ENCODE data around the gene NPAS4. TPM values are rescaled to one million over a fixed set of nuclear protein-coding genes. Genes with fewer than 3 reads are reported as not detected.

NPAS4 gene
- total RNA-seq, 2 experiments from 2014 or later, result 0.12 TPM; not detected in 1

GRCh38 chr11:66465373-66466224 lies 44.8 kb downstream of the NPAS4 start:
- Mint-ChIP-seq H3K36me3 (peaks cover 1% of the 10 kb centered on the region), H3K9me3 (ENCODE audit: low read depth) (no peaks in the 10 kb centered on the region), H3K27me3 (no peaks in the 10 kb centered on the region), H3K27ac (peak overlapping the region; percentile 74), H3K4me1 (peaks cover 27% of the 10 kb centered on the region), H3K4me3 (peak overlapping the region; percentile 80)
- ATAC-seq, result no peak
- CTCF ChIA-PET, result interaction anchor here (1.0 to 5.2 kb wide), 5 partner anchors 14 to 215 kb away, joined by 3 to 43 read pairs (median 3); partner anchors contain the start of genes DPP3 and MRPL11
- DNase-seq, result no peak

DNA sequence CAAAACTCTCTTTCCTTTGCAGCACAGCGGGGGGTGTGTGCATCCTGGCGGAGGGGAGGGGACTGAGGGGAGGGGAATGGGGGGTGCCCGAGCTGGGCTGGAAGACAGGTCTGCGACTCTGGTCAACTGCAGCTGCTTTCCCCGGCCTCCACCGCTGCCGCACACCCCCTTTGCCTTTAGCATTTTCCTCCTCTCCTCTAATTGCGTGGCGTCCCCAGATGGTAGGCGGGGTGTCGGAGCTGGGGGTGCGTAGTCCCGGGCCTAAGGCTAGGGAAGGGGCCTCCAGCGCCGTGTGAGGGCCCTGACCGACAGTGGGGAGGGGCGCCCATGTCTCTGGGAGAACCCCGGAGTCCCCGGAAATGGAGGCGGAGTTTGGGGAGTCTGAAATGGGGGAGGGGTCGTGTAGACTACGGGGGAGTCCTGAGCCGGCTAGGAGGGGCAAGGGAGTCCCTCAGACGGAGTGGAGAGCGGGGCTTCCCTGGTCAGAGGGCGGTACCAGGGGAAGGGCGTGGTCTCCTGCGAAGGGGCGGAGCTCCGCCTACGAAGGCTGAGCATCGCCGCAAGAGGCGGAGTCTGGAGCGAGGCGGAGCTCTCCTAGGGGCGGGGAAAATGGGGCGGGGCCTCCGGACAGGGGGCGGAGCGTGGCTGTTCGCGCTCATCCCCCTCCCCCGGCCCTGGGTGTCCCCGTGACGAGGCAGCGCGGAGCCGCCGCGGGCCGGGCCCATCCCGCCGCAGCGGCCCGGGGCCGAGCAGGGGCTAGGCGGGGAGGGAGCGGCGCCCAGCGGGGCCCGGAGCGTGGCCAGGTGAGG lies 45.6 kb downstream of the NPAS4 start, which contains the start of gene PELI3:
PELI3 (plus strand) TSS at position 681 of the 809 bp plus-strand sequence. CDS start 1,224 bp downstream, outside the sequence.
- peaks cover 27% of the 10 kb centered on the region for H3K4me1 Mint-ChIP-seq
- no peaks in the 10 kb centered on the region for H3K27me3 Mint-ChIP-seq
- no peaks in the 10 kb centered on the region for H3K9me3 Mint-ChIP-seq (ENCODE audit: low read depth)
- peaks cover 1% of the 10 kb centered on the region for H3K36me3 Mint-ChIP-seq
- peak within 1 kb of the TSS; percentile 75 for H3K27ac Mint-ChIP-seq
- peak within 1 kb of the TSS; percentile 80 for H3K4me3 Mint-ChIP-seq
- CTCF ChIA-PET, result interaction anchor here (0.6 to 5.2 kb wide), 8 partner anchors 13 to 214 kb away, joined by 3 to 43 read pairs (median 3); partner anchors contain the start of genes DPP3, MRPL11 and RBM4B
- peak; percentile 95 for DNase-seq
- ATAC-seq, result peak; percentile 91

DNA sequence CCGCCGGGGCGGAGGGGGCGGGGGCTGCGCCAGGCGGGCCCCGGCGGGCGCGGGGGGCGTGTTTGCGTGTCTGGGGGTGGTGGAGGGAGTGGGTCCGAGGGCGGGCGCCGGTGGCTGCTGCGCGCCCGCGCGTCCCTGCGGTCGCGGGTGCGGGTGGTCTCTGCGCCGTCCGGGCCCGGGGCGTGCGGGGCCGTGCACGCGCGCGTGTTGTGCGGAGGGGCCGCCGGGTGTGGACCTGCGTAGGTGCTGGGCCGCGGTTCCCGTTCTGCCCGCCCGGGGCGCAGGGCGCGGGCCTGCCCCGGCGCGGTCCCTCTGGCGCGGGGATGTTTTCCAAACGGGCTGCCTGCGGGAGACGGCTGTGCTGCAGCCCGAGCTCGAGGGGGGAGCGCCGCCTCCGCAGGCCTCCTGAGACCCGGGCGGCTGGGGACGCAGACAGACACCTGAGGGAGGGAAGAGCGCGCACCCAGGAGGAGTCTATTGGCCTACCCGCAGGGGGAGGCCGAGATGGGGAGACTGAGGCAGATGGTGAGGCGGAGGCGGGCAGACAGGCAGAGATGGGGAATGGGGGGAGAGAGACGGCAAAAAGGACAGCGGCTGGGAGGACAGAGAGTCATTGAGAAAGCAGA lies 46.3 kb downstream of the NPAS4 start:
- CTCF ChIA-PET, result interaction anchor here (0.6 to 5.2 kb wide), 8 partner anchors 12 to 213 kb away, joined by 3 to 43 read pairs (median 3); partner anchors contain the start of genes DPP3, MRPL11 and RBM4B
- peak overlapping the region; percentile 75 for H3K27ac Mint-ChIP-seq
- H3K9me3 Mint-ChIP-seq (ENCODE audit: low read depth), result no peaks in the 10 kb centered on the region
- H3K4me1 Mint-ChIP-seq, result peaks cover 26% of the 10 kb centered on the region
- H3K4me3 Mint-ChIP-seq, result peak overlapping the region; percentile 80
- DNase-seq (no peak), ATAC-seq (peak; percentile 62)
- H3K36me3 Mint-ChIP-seq, result no peaks in the 10 kb centered on the region
- H3K27me3 Mint-ChIP-seq, result no peaks in the 10 kb centered on the region

GRCh38 chr11:66467756-66468155 lies 46.9 kb downstream of the NPAS4 start:
- peaks cover 22% of the 10 kb centered on the region for H3K4me1 Mint-ChIP-seq
- H3K4me3 Mint-ChIP-seq, result peak overlapping the region; percentile 77
- no peaks in the 10 kb centered on the region for H3K36me3 Mint-ChIP-seq
- H3K9me3 Mint-ChIP-seq (ENCODE audit: low read depth), result no peaks in the 10 kb centered on the region
- peak overlapping the region; percentile 75 for H3K27ac Mint-ChIP-seq
- H3K27me3 Mint-ChIP-seq, result no peaks in the 10 kb centered on the region
- CTCF ChIA-PET, result interaction anchor here (1.0 to 5.2 kb wide), 5 partner anchors 12 to 195 kb away, joined by 3 to 43 read pairs (median 3); partner anchors contain the start of genes DPP3 and MRPL11
- no peak for DNase-seq
- no peak for ATAC-seq

DNA sequence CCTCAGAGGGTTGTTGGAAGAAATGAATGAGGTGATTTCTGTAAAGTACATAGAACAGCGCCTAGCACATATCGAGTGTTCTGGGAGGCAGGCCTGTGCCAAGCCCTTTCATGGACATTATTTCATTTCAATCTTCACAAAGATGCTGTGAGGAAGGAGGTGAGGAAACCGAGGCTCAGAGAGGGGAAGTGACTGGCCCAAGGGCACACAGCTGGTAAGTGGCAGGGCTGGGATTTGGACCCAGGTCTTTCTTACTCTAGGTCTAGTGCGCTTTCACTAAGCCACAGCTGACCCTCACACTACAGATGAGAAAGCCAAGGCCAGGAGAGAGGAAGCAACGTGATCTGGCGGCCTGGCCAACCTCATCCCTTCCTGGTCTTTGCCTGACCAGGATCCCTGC lies 47.9 kb downstream of the NPAS4 start:
- Mint-ChIP-seq H3K27ac (no peak overlapping the region), H3K4me1 (peaks cover 15% of the 10 kb centered on the region), H3K9me3 (ENCODE audit: low read depth) (no peaks in the 10 kb centered on the region), H3K27me3 (no peaks in the 10 kb centered on the region), H3K36me3 (no peaks in the 10 kb centered on the region), H3K4me3 (no peak overlapping the region)
- DNase-seq (no peak), ATAC-seq (no peak)
- CTCF ChIA-PET, result interaction anchor here (1.0 to 5.2 kb wide), 3 partner anchors 11 to 61 kb away, joined by 3 to 43 read pairs (median 6); partner anchors contain the start of genes DPP3 and MRPL11

GRCh38 chr11:66469441-66469840 lies 48.6 kb downstream of the NPAS4 start:
- Mint-ChIP-seq H3K4me3 (no peak overlapping the region), H3K4me1 (peaks cover 15% of the 10 kb centered on the region), H3K36me3 (no peaks in the 10 kb centered on the region), H3K27ac (no peak overlapping the region), H3K27me3 (no peaks in the 10 kb centered on the region), H3K9me3 (ENCODE audit: low read depth) (no peaks in the 10 kb centered on the region)
- CTCF ChIA-PET, result interaction anchor here (2.1 to 5.2 kb wide), 2 partner anchors 10 to 31 kb away, joined by 6 to 43 read pairs; partner anchors contain the start of genes DPP3 and MRPL11
- no peak for DNase-seq
- no peak for ATAC-seq

DNA sequence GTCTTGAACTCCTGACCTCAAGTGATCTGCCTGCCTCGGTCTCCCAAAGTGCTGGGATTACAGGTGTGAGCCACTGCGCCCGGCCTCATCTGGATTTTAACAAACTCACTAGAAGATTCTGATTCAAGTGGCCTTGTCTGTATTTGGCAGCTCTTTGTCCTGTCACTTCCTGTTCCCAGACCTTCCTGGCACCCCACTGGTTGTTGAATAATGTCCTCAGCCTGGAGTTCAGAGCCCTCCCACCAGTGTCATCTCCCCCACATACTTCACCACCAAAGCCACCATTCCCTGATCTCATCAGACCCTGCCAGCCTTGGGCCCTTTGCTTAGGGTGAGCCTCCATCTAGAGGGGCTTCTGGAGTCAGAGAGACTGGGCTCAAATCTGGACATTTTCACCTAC lies 49.2 kb downstream of the NPAS4 start:
- Mint-ChIP-seq H3K36me3 (no peaks in the 10 kb centered on the region), H3K27me3 (no peaks in the 10 kb centered on the region), H3K4me3 (no peak overlapping the region), H3K4me1 (peaks cover 15% of the 10 kb centered on the region), H3K9me3 (ENCODE audit: low read depth) (no peaks in the 10 kb centered on the region), H3K27ac (no peak overlapping the region)
- DNase-seq (no peak), ATAC-seq (no peak)
- CTCF ChIA-PET, result interaction anchor here (0.6 to 5.2 kb wide), 2 partner anchors 10 to 1709 kb away, joined by 3 to 43 read pairs; partner anchors contain the start of gene DPP3

GRCh38 chr11:66471142-66471541 lies 50.3 kb downstream of the NPAS4 start:
- no peak for ATAC-seq

GRCh38 chr11:66472054-66472453 lies 51.2 kb downstream of the NPAS4 start:
- DNase-seq, result no peak
- Mint-ChIP-seq H3K36me3 (no peaks in the 10 kb centered on the region), H3K27ac (no peak overlapping the region), H3K4me1 (peaks cover 10% of the 10 kb centered on the region), H3K27me3 (no peaks in the 10 kb centered on the region), H3K9me3 (ENCODE audit: low read depth) (no peaks in the 10 kb centered on the region), H3K4me3 (no peak overlapping the region)
- CTCF ChIA-PET, result no interaction called here
- no peak for ATAC-seq

More at GRCh38 chr11:66471142-66471541, 50.3 kb downstream of the NPAS4 start:
- CTCF ChIA-PET, result no interaction called here
- Mint-ChIP-seq H3K4me1 (peaks cover 10% of the 10 kb centered on the region), H3K27me3 (no peaks in the 10 kb centered on the region), H3K9me3 (ENCODE audit: low read depth) (no peaks in the 10 kb centered on the region), H3K4me3 (no peak overlapping the region), H3K27ac (no peak overlapping the region), H3K36me3 (no peaks in the 10 kb centered on the region)
- DNase-seq, result no peak

DNA sequence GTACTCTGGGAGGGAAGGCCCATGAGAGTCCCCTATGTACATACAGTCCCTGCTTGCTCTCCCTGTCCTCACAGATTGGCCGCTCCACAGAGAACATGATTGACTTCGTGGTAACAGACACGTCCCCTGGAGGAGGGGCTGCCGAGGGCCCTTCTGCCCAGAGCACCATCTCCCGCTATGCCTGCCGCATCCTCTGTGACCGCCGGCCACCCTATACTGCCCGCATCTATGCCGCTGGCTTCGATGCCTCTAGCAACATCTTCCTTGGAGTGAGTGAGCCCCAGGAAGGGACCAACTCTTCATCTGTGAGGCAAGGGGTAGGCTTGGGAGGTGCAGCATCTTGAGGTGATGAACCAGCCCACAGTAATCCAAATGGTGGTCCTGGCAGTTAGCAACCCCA lies 52.3 kb downstream of the NPAS4 start:
- no peak for ATAC-seq
- Mint-ChIP-seq H3K27me3 (no peaks in the 10 kb centered on the region), H3K4me3 (no peak overlapping the region), H3K36me3 (no peaks in the 10 kb centered on the region), H3K27ac (no peak overlapping the region), H3K4me1 (peaks cover 3% of the 10 kb centered on the region), H3K9me3 (ENCODE audit: low read depth) (no peaks in the 10 kb centered on the region)
- CTCF ChIA-PET, result no interaction called here
- no peak for DNase-seq

- Mint-ChIP-seq H3K9me3 (ENCODE audit: low read depth) (no peaks in the 10 kb centered on the region), H3K27ac (no peak overlapping the region), H3K4me3 (no peak overlapping the region), H3K27me3 (no peaks in the 10 kb centered on the region), H3K4me1 (peaks cover 4% of the 10 kb centered on the region), H3K36me3 (no peaks in the 10 kb centered on the region)
- CTCF ChIA-PET, result no interaction called here
- no peak for ATAC-seq
- no peak for DNase-seq
These were observed 53.0 kb downstream of the NPAS4 start for GRCh38 chr11:66473608-66474515.

All from activated CD8-positive, alpha-beta memory T cell treated with anti-CD3 and anti-CD28 coated beads, Interleukin-2, amount 10 ng/mL, durations not matched to agents 7 days and 5 days (primary cell).